ENCODE data around the gene C1orf226. TPM values are rescaled to one million over a fixed set of nuclear protein-coding genes. Genes with fewer than 3 reads are reported as not detected.
"Not testable (repeated sequence)": the region's sequence is repeated elsewhere in the genome, so short reads cannot be mapped to it uniquely, and the experiment has no call there.

The C1orf226 gene
- polyA plus RNA-seq, 1 donor (not counting 4 experiments of a cell fraction or from before 2014, with no cell fraction given), result 0.12 TPM

- no peaks in the 10 kb centered on the region for H3K27me3 ChIP-seq (ENCODE audit: control insufficient read depth, extremely low read depth, insufficient read depth, low read length)
- no peak for TF ChIP-seq EZH2 (IDR thresholded peaks at IDR 0.05; ENCODE audit: low read length)
- TF ChIP-seq, protein P1, sequence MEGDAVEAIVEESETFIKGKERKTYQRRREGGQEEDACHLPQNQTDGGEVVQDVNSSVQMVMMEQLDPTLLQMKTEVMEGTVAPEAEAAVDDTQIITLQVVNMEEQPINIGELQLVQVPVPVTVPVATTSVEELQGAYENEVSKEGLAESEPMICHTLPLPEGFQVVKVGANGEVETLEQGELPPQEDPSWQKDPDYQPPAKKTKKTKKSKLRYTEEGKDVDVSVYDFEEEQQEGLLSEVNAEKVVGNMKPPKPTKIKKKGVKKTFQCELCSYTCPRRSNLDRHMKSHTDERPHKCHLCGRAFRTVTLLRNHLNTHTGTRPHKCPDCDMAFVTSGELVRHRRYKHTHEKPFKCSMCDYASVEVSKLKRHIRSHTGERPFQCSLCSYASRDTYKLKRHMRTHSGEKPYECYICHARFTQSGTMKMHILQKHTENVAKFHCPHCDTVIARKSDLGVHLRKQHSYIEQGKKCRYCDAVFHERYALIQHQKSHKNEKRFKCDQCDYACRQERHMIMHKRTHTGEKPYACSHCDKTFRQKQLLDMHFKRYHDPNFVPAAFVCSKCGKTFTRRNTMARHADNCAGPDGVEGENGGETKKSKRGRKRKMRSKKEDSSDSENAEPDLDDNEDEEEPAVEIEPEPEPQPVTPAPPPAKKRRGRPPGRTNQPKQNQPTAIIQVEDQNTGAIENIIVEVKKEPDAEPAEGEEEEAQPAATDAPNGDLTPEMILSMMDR (optimal IDR thresholded peaks at IDR 0.05 in 1 of 3, IDR thresholded peaks at IDR 0.05 in 1 of 3, conservative IDR thresholded peaks at IDR 0.05 in 1 of 3; ENCODE audit: extremely low read depth in 1 of 3, insufficient read depth in 2 of 3, low read length in 3 of 3), result no peak
- H3K9me1 ChIP-seq (ENCODE audit: control insufficient read depth, extremely low read depth, insufficient read depth, low read length), result no peaks in the 10 kb centered on the region
- no peak overlapping the region for H2AFZ ChIP-seq (ENCODE audit: control insufficient read depth, low read length)
- peaks cover 16% of the 10 kb centered on the region for H3K4me1 ChIP-seq (ENCODE audit: control insufficient read depth, extremely low read depth, insufficient read depth, low read length)
- no peak overlapping the region for H3K4me3 ChIP-seq (ENCODE audit: control insufficient read depth in 2 of 3, extremely low read depth in 1 of 3, insufficient read depth in 2 of 3, low read depth in 1 of 3, low read length in 3 of 3)
- no peaks in the 10 kb centered on the region for H3K9me3 ChIP-seq (ENCODE audit: control insufficient read depth, low read depth, low read length)
- no peaks in the 10 kb centered on the region for H3K79me2 ChIP-seq (ENCODE audit: control insufficient read depth, insufficient read depth, low read length)
- H3K27ac ChIP-seq (ENCODE audit: control insufficient read depth, insufficient read depth, low read length), result no peak overlapping the region
- no peak overlapping the region for H3K4me2 ChIP-seq (ENCODE audit: control insufficient read depth, extremely low read depth, insufficient read depth, low read depth, low read length)
- dilution Hi-C loops (cut with MboI; ENCODE audit: extremely low pct_ligation_motif_present, low sequenced_read_pairs), result no loop called here
- H3K36me3 ChIP-seq (ENCODE audit: control insufficient read depth in 2 of 2, extremely low read depth in 1 of 2, insufficient read depth in 2 of 2, low read length in 2 of 2), result no peaks in the 10 kb centered on the region
- no peaks in the 10 kb centered on the region for H4K20me1 ChIP-seq (ENCODE audit: control insufficient read depth, extremely low read depth, insufficient read depth, low read length)
- DNase-seq (ENCODE audit: low read depth, low spot score), result no peak
- no peak for FAIRE-seq
- H3K9ac ChIP-seq (ENCODE audit: control insufficient read depth, extremely low read depth, insufficient read depth, low read length), result no peak overlapping the region
Observed at GRCh38 chr1:162351246-162351842, 30.2 kb upstream of the C1orf226 start.

DNA sequence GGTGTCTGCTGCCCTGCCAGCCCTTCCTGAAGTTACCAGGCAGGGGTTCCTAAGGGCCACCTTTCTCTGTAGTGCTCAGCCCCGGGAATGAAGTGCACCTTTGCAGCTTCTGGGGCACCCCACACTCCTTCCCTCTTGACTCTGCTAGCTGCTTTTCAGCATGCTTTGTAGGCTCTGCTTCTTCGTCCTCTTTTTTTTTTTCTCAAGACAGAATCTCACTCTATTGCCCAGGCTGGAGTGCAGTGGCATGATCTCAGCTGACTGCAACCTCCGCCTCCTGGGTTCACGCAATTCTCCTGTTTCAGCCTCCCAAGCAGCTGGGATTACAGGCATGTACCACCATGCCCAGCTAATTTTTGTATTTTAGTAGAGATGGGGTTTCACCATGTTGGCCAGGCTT lies 29.7 kb upstream of the C1orf226 start:
- H3K4me2 ChIP-seq (ENCODE audit: control insufficient read depth, extremely low read depth, insufficient read depth, low read depth, low read length); H3K4me3 ChIP-seq (ENCODE audit: control insufficient read depth in 2 of 3, extremely low read depth in 1 of 3, insufficient read depth in 2 of 3, low read depth in 1 of 3, low read length in 3 of 3); H3K27me3 ChIP-seq (ENCODE audit: control insufficient read depth, extremely low read depth, insufficient read depth, low read length); H3K9me3 ChIP-seq (ENCODE audit: control insufficient read depth, low read depth, low read length); H4K20me1 ChIP-seq (ENCODE audit: control insufficient read depth, extremely low read depth, insufficient read depth, low read length); H2AFZ ChIP-seq (ENCODE audit: control insufficient read depth, low read length); H3K36me3 ChIP-seq (ENCODE audit: control insufficient read depth in 2 of 2, extremely low read depth in 1 of 2, insufficient read depth in 2 of 2, low read length in 2 of 2); FAIRE-seq; H3K79me2 ChIP-seq (ENCODE audit: control insufficient read depth, insufficient read depth, low read length); DNase-seq (ENCODE audit: low read depth, low spot score); H3K9me1 ChIP-seq (ENCODE audit: control insufficient read depth, extremely low read depth, insufficient read depth, low read length); dilution Hi-C loops (cut with MboI; ENCODE audit: extremely low pct_ligation_motif_present, low sequenced_read_pairs); H3K9ac ChIP-seq (ENCODE audit: control insufficient read depth, extremely low read depth, insufficient read depth, low read length); H3K27ac ChIP-seq (ENCODE audit: control insufficient read depth, insufficient read depth, low read length): not testable (repeated sequence)
- peaks cover 16% of the 10 kb centered on the region for H3K4me1 ChIP-seq (ENCODE audit: control insufficient read depth, extremely low read depth, insufficient read depth, low read length)

GRCh38 chr1:162353078-162353477 lies 28.4 kb upstream of the C1orf226 start:
- dilution Hi-C loops (cut with MboI; ENCODE audit: extremely low pct_ligation_motif_present, low sequenced_read_pairs), result no loop called here
- Histone ChIP-seq H2AFZ (ENCODE audit: control insufficient read depth, low read length) (no peak overlapping the region), H3K27ac (ENCODE audit: control insufficient read depth, insufficient read depth, low read length) (no peak overlapping the region), H3K79me2 (ENCODE audit: control insufficient read depth, insufficient read depth, low read length) (no peaks in the 10 kb centered on the region), H4K20me1 (ENCODE audit: control insufficient read depth, extremely low read depth, insufficient read depth, low read length) (no peaks in the 10 kb centered on the region), H3K4me2 (ENCODE audit: control insufficient read depth, extremely low read depth, insufficient read depth, low read depth, low read length) (no peak overlapping the region), H3K9ac (ENCODE audit: control insufficient read depth, extremely low read depth, insufficient read depth, low read length) (no peak overlapping the region), H3K4me3 (ENCODE audit: control insufficient read depth in 2 of 3, extremely low read depth in 1 of 3, insufficient read depth in 2 of 3, low read depth in 1 of 3, low read length in 3 of 3) (no peak overlapping the region), H3K9me1 (ENCODE audit: control insufficient read depth, extremely low read depth, insufficient read depth, low read length) (no peaks in the 10 kb centered on the region), H3K4me1 (ENCODE audit: control insufficient read depth, extremely low read depth, insufficient read depth, low read length) (peaks cover 16% of the 10 kb centered on the region), H3K9me3 (ENCODE audit: control insufficient read depth, low read depth, low read length) (no peaks in the 10 kb centered on the region), H3K36me3 (ENCODE audit: control insufficient read depth in 2 of 2, extremely low read depth in 1 of 2, insufficient read depth in 2 of 2, low read length in 2 of 2) (no peaks in the 10 kb centered on the region), H3K27me3 (ENCODE audit: control insufficient read depth, extremely low read depth, insufficient read depth, low read length) (no peaks in the 10 kb centered on the region)
- no peak for FAIRE-seq
- TF ChIP-seq, protein P1 (optimal IDR thresholded peaks at IDR 0.05 in 1 of 3, IDR thresholded peaks at IDR 0.05 in 1 of 3, conservative IDR thresholded peaks at IDR 0.05 in 1 of 3; ENCODE audit: extremely low read depth in 1 of 3, insufficient read depth in 2 of 3, low read length in 3 of 3), result no peak
- TF ChIP-seq EZH2 (IDR thresholded peaks at IDR 0.05; ENCODE audit: low read length), result no peak
- no peak for DNase-seq (ENCODE audit: low read depth, low spot score)
